NOMO-1 treated with DMSO at 0.1 percent for 48 hours (cell line): ENCODE measurements around the gene MAMSTR.
A peak's percentile ranks its signal among the peaks of the same experiment; 100 is the strongest.
"Not testable (repeated sequence)": the region's sequence is repeated elsewhere in the genome, so short reads cannot be mapped to it uniquely, and the experiment has no call there.

Experiments
- DNase-seq: peaks from one replicate; lab custom pipeline; 2025; ENCODE audit not compliant: unreplicated experiment; lab: John Stamatoyannopoulos, UW

The MAMSTR gene

GRCh38 chr19:48719263-48720171, at the start of gene MAMSTR:
Gene MAMSTR (minus strand): TSS chr19:48719725. CDS start chr19:48719031, 694 bp downstream.
- DNase-seq, result no peak

GRCh38 chr19:48768994-48769713, 49.6 kb upstream of the MAMSTR start:
- DNase-seq, result peak; percentile 82

- not testable (repeated sequence) for DNase-seq
Measured at GRCh38 chr19:48768171-48768753, 48.7 kb upstream of the MAMSTR start.

GRCh38 chr19:48765816-48766215, 46.3 kb upstream of the MAMSTR start:
- not testable (repeated sequence) for DNase-seq

GRCh38 chr19:48760504-48761205, 41.1 kb upstream of the MAMSTR start:
- DNase-seq, result peak; percentile 33

GRCh38 chr19:48757741-48758144, 38.2 kb upstream of the MAMSTR start:
- DNase-seq, result no peak

GRCh38 chr19:48757089-48757675, 37.7 kb upstream of the MAMSTR start:
- no peak for DNase-seq

GRCh38 chr19:48756686-48757085, 37.2 kb upstream of the MAMSTR start:
- no peak for DNase-seq

- no peak for DNase-seq
Measured at GRCh38 chr19:48756212-48756611, 36.7 kb upstream of the MAMSTR start.

GRCh38 chr19:48755787-48756186, 36.3 kb upstream of the MAMSTR start:
- DNase-seq, result no peak

- DNase-seq, result no peak
Measured at GRCh38 chr19:48755084-48755641, 35.6 kb upstream of the MAMSTR start, which contains the start of gene FGF21. Gene FGF21 (plus strand): TSS chr19:48755524. CDS start chr19:48756237, 713 bp downstream.

- DNase-seq, result no peak
Measured at GRCh38 chr19:48752496-48753365, 33.2 kb upstream of the MAMSTR start, which contains the start of gene FUT1. Gene FUT1 (minus strand): TSS chr19:48752641. CDS start chr19:48751281, 1,360 bp downstream.

GRCh38 chr19:48751845-48752495, 32.4 kb upstream of the MAMSTR start:
- DNase-seq, result no peak

- DNase-seq, result no peak
Measured at GRCh38 chr19:48750771-48751504, 31.4 kb upstream of the MAMSTR start.

GRCh38 chr19:48750351-48750750, 30.8 kb upstream of the MAMSTR start:
- DNase-seq, result no peak

- DNase-seq, result no peak
Measured at GRCh38 chr19:48749571-48750198, 30.2 kb upstream of the MAMSTR start.

GRCh38 chr19:48746738-48747575, 27.4 kb upstream of the MAMSTR start, which contains the start of gene IZUMO1:
Gene IZUMO1 (minus strand): TSS chr19:48746909. CDS start chr19:48745859, 1,050 bp downstream.
- peak; percentile 83 for DNase-seq
